HG02884 (cell line): Measurements from ENCODE around the gene DGKQ.

Experiments used
- ATAC-seq: cut with Tn5 transposase; IDR thresholded peaks from one replicate; pipeline ENCODE4 v1.9.1; 2021; ENCODE audit warnings: mild to moderate bottlenecking, moderate library complexity; ENCODE audit not compliant: unreplicated experiment

DGKQ gene, protein sequence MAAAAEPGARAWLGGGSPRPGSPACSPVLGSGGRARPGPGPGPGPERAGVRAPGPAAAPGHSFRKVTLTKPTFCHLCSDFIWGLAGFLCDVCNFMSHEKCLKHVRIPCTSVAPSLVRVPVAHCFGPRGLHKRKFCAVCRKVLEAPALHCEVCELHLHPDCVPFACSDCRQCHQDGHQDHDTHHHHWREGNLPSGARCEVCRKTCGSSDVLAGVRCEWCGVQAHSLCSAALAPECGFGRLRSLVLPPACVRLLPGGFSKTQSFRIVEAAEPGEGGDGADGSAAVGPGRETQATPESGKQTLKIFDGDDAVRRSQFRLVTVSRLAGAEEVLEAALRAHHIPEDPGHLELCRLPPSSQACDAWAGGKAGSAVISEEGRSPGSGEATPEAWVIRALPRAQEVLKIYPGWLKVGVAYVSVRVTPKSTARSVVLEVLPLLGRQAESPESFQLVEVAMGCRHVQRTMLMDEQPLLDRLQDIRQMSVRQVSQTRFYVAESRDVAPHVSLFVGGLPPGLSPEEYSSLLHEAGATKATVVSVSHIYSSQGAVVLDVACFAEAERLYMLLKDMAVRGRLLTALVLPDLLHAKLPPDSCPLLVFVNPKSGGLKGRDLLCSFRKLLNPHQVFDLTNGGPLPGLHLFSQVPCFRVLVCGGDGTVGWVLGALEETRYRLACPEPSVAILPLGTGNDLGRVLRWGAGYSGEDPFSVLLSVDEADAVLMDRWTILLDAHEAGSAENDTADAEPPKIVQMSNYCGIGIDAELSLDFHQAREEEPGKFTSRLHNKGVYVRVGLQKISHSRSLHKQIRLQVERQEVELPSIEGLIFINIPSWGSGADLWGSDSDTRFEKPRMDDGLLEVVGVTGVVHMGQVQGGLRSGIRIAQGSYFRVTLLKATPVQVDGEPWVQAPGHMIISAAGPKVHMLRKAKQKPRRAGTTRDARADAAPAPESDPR

DNA sequence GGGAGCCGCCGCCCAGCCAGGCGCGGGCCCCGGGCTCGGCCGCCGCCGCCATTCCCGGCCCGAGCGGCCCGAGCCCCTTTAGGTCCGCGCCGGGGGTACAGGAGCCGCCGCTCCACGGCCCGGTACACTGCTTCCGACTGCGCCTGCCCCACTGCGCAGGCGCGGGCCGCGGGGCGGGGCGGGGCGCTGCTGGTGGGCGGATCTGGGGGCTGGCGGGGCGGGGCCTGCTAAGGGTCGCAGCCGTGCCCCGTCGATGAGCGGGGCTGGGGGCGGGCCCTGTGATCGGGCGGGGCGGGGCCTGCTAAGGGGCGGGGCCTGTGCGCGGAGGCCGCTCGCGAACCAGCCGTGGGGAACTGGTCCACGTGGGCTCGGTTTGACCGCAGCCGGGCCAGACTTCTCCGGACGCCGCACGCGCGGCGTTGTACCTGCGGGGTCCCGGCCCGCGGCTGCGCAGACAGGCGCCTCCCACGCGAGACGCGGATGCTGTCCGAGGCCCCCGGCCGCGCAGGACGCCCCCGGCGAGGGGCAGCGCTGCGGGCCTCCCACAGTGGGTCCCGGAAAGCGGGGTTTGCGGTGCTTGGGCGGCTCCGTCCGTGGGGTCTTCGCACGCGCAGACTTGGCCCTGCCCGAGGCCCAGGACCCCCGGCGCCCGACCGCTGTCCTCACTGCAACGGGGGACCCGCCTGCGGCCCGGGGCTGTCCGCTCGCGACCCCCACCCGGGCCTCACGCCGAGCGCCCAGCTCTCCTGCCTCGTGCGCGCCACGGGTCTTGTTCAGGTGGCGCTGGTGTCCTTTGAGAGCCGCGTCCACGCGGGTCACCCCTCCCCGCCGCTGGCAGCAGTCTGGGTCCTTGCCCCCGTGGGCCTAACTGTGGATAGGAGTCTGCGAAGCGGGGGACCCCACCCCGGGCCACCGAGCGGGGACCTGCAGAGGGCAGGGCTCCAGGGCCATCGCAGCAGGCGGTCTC lies at the start of gene DGKQ:
DGKQ (minus strand) TSS at position 139 of the 967 bp plus-strand sequence; CDS start at position 52, 87 bp downstream.
- peak; percentile 48 for ATAC-seq

DNA sequence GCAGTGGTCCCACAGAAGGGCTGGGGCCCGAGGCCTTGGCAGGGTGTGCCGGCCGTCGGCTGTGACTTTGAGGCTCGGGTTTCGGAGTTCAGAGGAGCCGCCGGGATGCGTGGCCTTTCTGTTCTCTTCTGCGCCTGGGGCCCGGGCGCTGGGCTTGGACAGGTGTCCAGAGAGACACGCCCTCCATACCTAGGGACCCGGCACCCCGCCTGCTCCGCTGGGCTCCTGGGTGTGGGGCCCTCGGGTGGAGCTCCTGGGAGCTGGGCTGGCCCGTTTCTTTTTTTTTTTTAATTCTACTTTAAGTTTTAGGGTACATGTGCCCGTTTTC lies 49.3 kb upstream of the DGKQ start:
- ATAC-seq: no peak

DNA sequence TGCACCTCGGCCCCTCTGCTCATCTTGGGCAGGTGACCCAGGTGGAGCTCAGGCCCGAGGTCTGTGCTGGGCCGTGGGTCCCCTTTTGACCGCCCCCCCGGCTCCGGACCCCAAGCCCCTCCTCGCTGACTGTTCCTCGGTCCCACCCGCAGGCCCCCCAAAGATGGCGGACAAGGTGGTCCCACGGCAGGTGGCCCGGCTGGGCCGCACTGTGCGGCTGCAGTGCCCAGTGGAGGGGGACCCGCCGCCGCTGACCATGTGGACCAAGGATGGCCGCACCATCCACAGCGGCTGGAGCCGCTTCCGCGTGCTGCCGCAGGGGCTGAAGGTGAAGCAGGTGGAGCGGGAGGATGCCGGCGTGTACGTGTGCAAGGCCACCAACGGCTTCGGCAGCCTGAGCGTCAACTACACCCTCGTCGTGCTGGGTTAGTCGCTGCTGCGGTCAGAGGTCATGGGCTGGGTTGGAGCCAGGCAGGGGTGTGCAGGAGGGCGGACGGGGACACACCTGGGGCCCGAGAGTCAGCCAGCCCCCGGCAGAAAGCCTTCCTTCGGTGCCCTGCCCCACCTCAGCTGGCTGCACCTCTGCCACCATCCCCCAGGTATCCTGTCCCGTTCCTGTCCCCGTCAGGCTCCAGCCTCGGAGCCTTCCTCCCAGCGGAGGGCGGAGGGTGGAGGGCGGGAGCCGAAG lies 48.8 kb upstream of the DGKQ start:
- no peak for ATAC-seq

DNA sequence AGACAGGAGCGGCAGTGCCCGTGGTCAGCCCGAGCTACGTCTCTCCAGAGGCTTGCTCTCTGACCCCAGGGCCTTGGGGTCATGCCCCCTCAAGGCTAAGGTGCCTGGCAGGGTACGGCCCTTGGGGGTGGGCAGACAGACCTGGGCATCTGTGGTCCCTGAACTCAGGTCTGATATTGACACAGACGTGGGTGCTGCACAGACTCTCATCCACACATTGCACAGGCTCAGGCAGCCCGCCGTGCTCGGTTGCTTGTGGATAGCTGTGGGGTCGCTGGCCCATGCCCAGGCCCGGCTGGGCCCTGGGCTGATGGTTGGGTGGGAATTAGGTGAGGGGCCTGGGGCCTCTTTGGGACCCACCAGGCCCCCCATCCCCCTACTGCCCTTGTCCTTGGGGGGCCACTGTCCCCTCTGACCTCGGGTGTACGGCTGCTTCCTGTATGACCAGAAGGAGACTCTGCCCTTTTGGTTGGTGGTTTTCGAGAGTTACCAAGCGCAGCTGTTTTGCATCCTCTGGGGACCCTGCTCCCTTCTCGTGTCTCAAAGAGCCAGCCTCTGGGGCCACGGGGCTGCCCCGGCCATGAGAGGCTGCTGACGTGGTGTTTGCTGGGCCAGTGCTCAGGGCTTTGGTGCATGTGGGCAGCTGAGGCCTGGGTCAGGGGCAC lies 48.1 kb upstream of the DGKQ start:
- no peak for ATAC-seq

DNA sequence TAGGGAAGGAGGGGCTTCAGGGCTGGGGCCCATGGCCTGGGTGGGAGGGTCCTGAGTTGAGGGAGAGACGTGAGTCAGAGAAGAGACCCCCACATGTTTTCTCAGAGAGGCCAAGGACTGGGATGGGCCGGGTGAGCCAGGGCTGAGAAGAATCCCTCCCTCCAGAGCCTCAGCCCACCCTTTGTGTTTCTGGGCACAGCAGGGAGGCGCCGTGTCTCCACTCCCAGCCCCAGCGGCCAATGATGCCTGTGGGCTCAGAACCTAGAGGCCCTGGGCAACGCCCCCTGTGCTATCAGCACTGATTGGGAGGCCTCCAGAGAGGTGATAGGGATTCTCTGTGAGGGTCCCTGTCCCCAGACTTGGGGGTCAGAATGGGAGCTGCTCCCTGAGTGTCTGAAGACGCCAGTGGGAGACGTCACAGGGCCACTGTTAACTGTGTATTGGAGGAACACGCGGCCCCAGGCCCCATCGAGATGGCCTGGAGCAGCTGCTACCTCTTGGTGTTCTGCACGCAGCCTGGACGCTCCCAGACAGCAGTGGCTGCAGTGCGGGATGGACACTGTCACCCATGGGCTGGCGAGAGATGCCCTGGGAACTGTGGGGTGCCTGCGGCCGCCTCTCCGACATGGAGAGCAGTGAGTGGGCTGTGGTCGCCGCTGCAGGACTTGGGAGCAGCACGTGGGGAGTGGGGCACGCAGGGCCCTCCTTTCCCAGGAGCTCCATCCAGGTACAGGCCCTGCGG lies 46.5 kb upstream of the DGKQ start:
- ATAC-seq: no peak

DNA sequence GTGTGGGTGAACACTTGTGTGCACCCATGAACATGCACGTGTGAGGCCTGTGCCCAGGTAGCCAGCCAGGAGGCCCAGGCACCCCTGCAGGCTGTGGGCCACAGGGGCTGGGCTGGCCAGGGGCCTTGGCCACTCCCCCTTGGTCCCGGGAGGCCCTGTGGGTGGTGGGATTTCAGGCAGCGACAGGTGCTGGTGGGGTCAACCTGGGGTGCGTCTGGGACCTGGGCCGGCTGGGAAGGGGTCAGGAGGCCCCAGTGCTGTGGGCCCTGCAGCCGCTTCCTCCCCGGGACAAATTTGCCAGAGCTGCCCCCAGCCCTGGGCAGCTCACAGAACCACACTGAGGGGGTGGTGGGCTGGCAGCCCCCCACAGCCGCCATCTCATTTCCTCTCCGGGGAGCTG lies 46.0 kb upstream of the DGKQ start:
- ATAC-seq: no peak

DNA sequence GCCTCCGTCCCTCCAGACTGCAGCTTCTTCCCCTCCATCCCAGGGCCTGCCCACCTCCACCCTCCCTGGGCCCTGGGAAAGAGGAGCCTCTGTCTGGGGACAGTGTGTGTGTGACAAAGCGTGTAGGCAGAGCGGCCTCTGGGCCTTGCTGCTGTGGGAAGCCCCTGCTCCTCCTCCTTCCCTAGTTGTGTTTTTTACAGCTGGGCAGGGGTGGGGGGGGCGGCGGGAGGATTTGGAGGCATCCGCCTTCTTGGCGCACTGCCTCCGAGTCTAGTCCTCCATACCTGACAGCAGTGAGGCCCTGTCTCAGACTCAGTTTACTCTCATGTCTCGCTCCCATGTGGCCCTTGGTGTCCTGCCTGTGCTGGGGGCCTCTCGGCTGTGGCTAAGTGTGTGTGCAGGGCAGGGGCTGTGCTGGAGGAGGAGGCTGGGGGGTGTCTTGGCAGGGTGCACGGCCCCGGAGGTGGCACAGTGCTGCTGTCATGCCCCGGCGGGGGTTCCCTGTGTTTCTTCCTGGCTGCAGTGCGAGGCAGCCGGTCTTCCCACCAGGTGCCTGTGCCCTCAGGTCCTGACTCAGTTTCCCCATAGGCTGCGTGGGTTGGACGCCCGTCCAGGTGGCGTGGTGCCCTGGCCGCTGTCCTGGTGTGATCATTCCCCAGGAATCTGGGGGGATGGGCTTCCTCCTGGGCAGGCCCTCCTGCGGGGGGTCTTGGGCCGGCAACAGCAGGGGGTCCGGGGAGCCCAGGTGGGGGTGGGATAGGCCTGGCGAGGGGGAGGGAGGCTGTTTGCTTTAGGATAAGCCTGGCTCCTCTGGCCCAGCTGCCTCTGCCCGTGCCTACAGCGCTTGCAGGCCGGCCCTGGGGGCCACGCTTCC lies 45.0 kb upstream of the DGKQ start:
- ATAC-seq: no peak

DNA sequence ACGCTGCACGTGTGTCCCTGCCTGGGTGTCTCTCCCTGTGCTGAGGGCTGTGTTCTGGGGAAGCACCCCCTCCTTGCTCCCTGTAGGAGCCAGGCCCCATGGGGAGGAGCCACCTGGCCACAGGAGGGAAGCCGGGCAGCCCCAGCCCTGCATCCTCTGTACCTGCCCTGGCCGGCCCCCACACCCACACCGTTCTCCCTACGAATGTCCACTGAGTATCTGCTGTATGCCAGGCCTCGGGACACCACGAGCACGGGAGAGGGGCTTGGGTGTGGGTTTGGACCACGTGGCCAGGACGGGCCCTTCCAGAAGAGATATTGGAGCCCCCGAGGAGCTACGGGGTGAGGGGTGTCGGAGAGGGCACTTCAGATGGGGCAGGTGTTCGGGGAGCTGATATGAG lies 44.3 kb upstream of the DGKQ start:
- ATAC-seq: no peak

DNA sequence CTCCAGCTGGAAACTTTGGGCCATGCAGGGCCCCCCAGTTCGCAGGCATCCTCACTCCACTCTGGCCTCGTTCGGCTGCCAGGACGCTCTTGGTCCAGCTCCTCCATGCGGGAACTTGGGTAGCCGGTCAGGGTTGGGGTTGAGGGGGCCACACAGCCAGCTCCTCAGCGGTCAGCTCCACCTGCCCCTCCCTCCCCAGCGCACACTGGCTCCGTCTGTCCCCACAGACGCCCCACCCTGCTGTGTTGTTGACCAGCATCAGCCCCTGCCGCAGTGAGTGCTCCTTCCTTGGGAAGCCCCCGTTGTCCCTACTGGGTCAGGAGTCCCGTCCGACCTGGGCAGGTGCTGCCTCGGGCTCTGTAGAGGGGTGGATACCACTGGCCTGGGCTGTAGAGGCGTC lies 43.8 kb upstream of the DGKQ start:
- no peak for ATAC-seq

DNA sequence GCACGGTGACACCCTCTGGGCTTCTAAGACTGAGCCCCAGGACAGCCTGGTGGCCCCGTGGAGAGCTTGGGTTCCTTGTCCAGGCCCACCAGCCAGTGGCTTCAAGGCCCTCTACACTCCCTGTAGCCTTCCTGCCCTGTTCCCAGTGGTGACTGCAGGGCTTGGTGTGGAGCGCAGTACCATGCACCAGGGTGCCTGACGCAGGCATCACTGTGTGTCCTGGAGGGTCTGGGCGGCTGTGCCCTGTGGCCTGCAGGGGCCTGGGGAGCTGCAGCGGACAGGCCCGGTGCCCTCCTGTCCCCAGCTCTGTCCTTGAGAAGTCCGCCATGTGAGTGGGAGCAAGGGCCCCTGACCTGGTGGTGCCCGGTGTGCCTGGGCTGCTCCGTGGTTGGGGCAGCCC lies 42.4 kb upstream of the DGKQ start:
- ATAC-seq: no peak

DNA sequence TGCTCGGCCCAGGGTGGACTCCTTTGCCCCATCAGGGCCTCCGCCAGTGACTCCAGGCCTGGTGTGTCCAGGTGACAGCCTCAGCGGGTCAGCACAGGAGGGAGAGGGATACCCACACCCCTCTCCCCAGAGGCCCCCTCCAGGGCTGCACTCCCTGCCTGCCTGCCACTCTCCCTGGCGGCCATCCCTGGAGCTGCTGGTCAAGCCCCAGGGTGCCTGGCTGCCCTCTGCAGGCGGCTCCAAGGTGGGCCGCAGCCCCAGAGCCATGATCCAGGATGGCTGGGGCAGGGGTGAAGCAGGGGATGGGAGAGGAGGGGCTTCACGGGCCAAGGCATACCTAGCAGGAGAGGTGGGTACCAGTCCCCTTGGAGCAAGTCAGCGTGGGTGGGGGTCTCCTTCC lies 41.8 kb upstream of the DGKQ start:
- ATAC-seq: no peak

DNA sequence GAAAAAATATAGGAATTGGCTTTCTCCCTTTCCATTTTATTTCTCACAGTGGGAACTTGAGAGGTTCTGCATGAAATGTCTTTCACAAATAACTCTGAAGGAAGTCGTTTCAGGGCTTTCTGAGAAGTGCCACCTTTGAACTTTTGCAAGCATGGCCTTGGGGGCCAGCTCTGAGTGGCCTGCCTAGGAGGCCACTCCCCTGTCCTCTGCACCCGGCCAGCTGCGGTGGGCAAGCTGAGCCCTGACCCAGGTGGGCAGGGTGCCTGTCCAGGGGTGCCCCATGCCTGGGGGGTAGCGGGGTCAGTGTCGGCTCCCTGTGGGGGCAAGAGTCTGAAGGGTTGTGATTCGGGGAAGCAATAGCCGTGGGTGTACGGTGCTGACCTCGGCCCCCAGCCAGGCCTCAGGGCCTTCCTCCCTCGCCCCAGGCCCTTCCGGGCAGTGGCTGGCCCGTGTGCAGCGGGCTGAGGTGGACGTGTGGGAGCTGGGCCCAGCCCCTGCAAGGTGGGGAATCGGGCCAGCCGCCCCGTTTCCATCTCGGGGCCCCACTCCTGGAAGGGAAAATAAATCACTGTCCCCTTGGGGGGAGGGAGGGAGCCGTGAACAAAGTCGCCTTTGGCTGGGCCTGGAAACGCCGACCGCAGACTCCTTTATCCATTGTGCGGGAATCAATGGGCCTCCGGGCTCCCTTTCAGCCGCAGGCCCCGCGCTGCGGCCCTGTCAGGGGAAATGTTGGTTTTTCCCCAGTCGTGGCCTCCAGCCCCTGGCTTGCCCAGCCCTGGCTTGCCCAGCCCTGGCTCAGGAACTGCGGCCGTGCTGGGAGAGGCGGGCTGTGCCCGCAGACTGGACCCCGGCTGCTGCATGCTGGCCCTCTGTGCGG lies 41.2 kb upstream of the DGKQ start:
- no peak for ATAC-seq

DNA sequence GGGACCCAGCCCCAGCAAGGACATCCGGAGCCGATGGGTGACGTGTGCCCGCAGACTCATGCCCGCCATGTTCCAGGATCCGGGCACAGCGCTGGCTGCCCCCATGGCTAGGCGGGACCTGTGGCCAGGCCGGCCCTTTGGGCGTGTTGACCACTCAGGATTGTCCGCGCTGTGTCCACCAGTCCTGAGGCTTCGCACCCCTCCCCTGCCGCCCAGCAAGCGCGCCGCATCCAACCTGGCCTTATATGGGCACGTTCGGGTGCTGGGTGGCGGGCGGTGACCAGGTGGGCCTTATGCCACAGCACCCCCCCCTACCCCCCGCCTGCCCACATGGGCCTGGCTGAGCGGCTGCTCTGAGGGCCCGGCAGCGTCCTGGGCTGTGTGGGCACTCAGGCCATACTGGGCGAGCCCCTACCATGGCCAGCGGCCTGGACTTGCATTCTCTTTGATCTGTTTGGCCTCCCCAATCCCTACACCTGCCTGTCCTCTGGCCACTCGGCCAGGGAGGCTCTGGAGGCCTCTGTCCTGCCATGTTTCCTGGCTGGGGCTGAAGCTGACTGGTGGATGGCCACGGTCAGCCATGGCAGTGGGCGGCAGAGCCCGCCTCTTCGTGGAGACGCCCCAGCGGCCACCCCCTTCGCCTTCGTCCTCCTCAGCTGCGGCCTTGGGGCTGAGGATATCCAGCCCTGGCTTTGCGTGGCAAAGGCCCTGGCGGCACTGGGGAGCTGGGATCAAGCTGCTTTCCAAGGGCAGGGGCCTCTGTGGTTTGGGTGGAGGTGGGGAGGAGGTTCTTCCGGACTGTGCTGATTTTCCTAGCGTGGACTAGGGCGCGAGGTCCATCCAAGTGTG lies 40.1 kb upstream of the DGKQ start:
- ATAC-seq: no peak

DNA sequence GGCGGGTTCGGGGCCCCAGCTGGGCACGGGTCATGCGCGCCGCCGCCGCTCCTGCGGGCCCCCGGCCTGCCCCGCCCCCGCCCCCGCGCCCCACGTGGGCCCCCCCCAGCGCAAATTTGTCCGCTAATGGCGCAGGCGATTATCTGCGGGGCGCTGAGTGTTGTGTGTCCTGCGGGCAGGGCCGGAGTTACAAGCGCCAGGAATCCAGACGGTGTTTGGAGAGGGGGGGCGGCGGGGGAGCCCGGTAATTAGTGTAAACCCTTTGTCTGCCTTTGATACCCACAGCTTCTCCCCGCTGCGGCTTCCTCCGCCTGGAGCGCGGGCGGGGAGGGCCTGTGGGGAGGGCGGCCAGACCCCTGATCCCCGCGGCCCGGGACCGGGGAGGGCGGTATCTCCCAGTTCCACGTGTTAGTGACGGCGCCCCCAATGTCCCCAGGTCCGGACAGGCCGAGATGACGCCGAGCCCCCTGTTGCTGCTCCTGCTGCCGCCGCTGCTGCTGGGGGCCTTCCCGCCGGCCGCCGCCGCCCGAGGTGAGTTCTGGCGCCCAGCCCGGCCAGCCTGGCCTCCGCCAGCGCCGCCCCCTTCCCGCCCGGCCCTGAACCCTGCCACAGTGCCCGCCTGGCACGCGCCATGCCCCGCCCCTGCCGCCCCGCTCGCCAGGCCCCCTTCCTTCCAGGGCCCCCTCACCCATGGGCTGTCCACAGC lies 38.8 kb upstream of the DGKQ start:
- no peak for ATAC-seq

DNA sequence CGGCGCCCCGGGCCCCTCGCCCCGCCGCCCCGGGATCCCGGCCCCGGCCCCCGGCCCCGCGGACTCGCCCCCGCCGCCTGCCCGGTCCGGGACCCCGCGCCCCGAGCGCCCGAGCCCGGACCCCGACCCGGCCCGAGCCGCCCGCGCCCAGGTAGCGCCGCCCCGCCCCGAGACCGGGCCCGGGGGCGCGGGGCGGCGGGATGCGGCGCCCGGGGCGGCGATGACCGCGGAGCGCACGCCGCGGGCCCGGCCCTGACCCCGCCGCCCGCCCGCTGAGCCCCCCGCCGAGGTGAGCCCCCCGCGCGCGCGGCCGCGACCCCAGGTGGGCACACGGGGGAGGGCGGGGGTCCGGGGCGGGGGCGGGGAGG lies 38.3 kb upstream of the DGKQ start:
- ATAC-seq: no peak
